HUES64 (cell line): ENCODE measurements around the gene OXTR.

Source experiments
- H3K27ac ChIP-seq: 2 replicates; pipeline ENCODE4 v1.7.0; 2013; ENCODE audit warnings: low read depth, low read length, inconsistent platforms
- H3K27me3 ChIP-seq: 2 replicates; pipeline ENCODE4 v1.6.1; 2013; ENCODE audit warnings: mild to moderate bottlenecking, low read length; ENCODE audit not compliant: insufficient read depth
- H3K36me3 ChIP-seq: 2 replicates; pipeline ENCODE4 v1.6.1; 2013; ENCODE audit warnings: mild to moderate bottlenecking, low read length; ENCODE audit not compliant: insufficient read depth
- H3K4me1 ChIP-seq: 2 replicates; pipeline ENCODE4 v1.6.1; 2013; ENCODE audit warnings: mild to moderate bottlenecking, low read length, moderate library complexity; ENCODE audit not compliant: insufficient read depth
- H3K4me3 ChIP-seq: 2 replicates; pipeline ENCODE4 v1.5.1; 2013; ENCODE audit warnings: mild to moderate bottlenecking, low read length, moderate library complexity
- H3K9ac ChIP-seq: 2 replicates; pipeline ENCODE4 v1.6.1; 2013; ENCODE audit warnings: mild to moderate bottlenecking, low read depth, low read length
- H3K9me3 ChIP-seq: 2 replicates; pipeline ENCODE4 v1.6.1; 2013; ENCODE audit warnings: low read depth, low read length; ENCODE audit not compliant: insufficient read depth
- WGBS: fragments of 150-250, 120-280 bp; methylation state at CpG from one replicate; pipeline ENCODE4 v1.1.7; 2013; ENCODE audit warnings: missing lambda C conversion rate; 5-methylcytosine and 5-hydroxymethylcytosine counted together

Gene OXTR

GRCh38 chr3:8757551-8758518, 11.6 kb downstream of the OXTR start:
- H3K9me3 ChIP-seq: no peaks in the 10 kb centered on the region
- no peaks in the 10 kb centered on the region for H3K36me3 ChIP-seq
- no peak overlapping the region for H3K9ac ChIP-seq
- H3K4me1 ChIP-seq: no peaks in the 10 kb centered on the region
- no peak overlapping the region for H3K27ac ChIP-seq
- 0 out of 2 replicates have a peak, but pooled peaks cover 4% of the 10 kb centered on the region for H3K27me3 ChIP-seq
- no peak overlapping the region for H3K4me3 ChIP-seq
- WGBS: 88% methylated on average over 24 of the region's 24 CpGs

GRCh38 chr3:8756671-8757070, 12.7 kb downstream of the OXTR start:
- WGBS: 81% methylated on average over 7 of the region's 7 CpGs
- Histone ChIP-seq H3K9ac (no peak overlapping the region), H3K27ac (no peak overlapping the region)

GRCh38 chr3:8755564-8756237, 13.7 kb downstream of the OXTR start:
- Histone ChIP-seq H3K36me3 (no peaks in the 10 kb centered on the region), H3K4me1 (no peaks in the 10 kb centered on the region), H3K27me3 (0 out of 2 replicates have a peak, but pooled peaks cover 4% of the 10 kb centered on the region), H3K27ac (no peak overlapping the region), H3K9ac (no peak overlapping the region), H3K9me3 (no peaks in the 10 kb centered on the region), H3K4me3 (no peak overlapping the region)
- 69% methylated on average over 6 of the region's 6 CpGs for WGBS

More at GRCh38 chr3:8756671-8757070, 12.7 kb downstream of the OXTR start:
- H3K4me1 ChIP-seq: no peaks in the 10 kb centered on the region
- no peaks in the 10 kb centered on the region for H3K36me3 ChIP-seq
- no peaks in the 10 kb centered on the region for H3K9me3 ChIP-seq
- H3K4me3 ChIP-seq: no peak overlapping the region
- H3K27me3 ChIP-seq: 0 out of 2 replicates have a peak, but pooled peaks cover 4% of the 10 kb centered on the region

GRCh38 chr3:8755097-8755496, 14.3 kb downstream of the OXTR start:
- Histone ChIP-seq H3K9ac (no peak overlapping the region), H3K9me3 (no peaks in the 10 kb centered on the region), H3K4me3 (no peak overlapping the region), H3K36me3 (no peaks in the 10 kb centered on the region), H3K27ac (no peak overlapping the region), H3K27me3 (0 out of 2 replicates have a peak, but pooled peaks cover 4% of the 10 kb centered on the region), H3K4me1 (no peaks in the 10 kb centered on the region)
- 67% methylated on average over 1 of the region's 3 CpGs for WGBS

GRCh38 chr3:8752832-8753231, 16.6 kb downstream of the OXTR start:
- no peak overlapping the region for H3K27ac ChIP-seq
- 90% methylated on average over 14 of the region's 14 CpGs for WGBS
- H3K9me3 ChIP-seq: no peaks in the 10 kb centered on the region
- no peaks in the 10 kb centered on the region for H3K4me1 ChIP-seq
- H3K36me3 ChIP-seq: no peaks in the 10 kb centered on the region
- no peak overlapping the region for H3K4me3 ChIP-seq
- no peak overlapping the region for H3K9ac ChIP-seq
- H3K27me3 ChIP-seq: peaks cover 1% of the 10 kb centered on the region; the same call in 1 of the 2 replicates

GRCh38 chr3:8749316-8749715, 20.1 kb downstream of the OXTR start:
- WGBS: 93% methylated on average over 3 of the region's 3 CpGs

GRCh38 chr3:8746780-8747345, 22.6 kb downstream of the OXTR start:
- Histone ChIP-seq H3K4me3 (no peak overlapping the region), H3K9ac (no peak overlapping the region), H3K27ac (no peak overlapping the region), H3K36me3 (no peaks in the 10 kb centered on the region), H3K27me3 (no peaks in the 10 kb centered on the region; the same call in 1 of the 2 replicates), H3K4me1 (peaks cover 22% of the 10 kb centered on the region), H3K9me3 (no peaks in the 10 kb centered on the region)
- WGBS: 89% methylated on average over 7 of the region's 7 CpGs

More at GRCh38 chr3:8749316-8749715, 20.1 kb downstream of the OXTR start:
- Histone ChIP-seq H3K9ac (no peak overlapping the region), H3K9me3 (no peaks in the 10 kb centered on the region), H3K27me3 (no peaks in the 10 kb centered on the region; the same call in 1 of the 2 replicates), H3K4me1 (no peaks in the 10 kb centered on the region), H3K27ac (no peak overlapping the region), H3K4me3 (no peak overlapping the region), H3K36me3 (no peaks in the 10 kb centered on the region)

- Histone ChIP-seq H3K36me3 (no peaks in the 10 kb centered on the region), H3K27ac (no peak overlapping the region), H3K4me3 (no peak overlapping the region), H3K4me1 (peaks cover 31% of the 10 kb centered on the region), H3K9me3 (no peaks in the 10 kb centered on the region), H3K27me3 (no peaks in the 10 kb centered on the region; the same call in 1 of the 2 replicates), H3K9ac (no peak overlapping the region)
- 93% methylated on average over 25 of the region's 25 CpGs for WGBS
Measured at GRCh38 chr3:8745619-8746370, 23.6 kb downstream of the OXTR start.

GRCh38 chr3:8743911-8744310, 25.5 kb downstream of the OXTR start:
- Histone ChIP-seq H3K27me3 (no peaks in the 10 kb centered on the region; the same call in 1 of the 2 replicates), H3K4me1 (peaks cover 32% of the 10 kb centered on the region), H3K9me3 (no peaks in the 10 kb centered on the region), H3K36me3 (no peaks in the 10 kb centered on the region), H3K9ac (no peak overlapping the region), H3K27ac (no peak overlapping the region), H3K4me3 (no peak overlapping the region)
- WGBS: 84% methylated on average over 3 of the region's 3 CpGs

- H3K27ac ChIP-seq: no peak overlapping the region
- peaks cover 32% of the 10 kb centered on the region for H3K4me1 ChIP-seq
Measured at GRCh38 chr3:8743021-8743601, 26.3 kb downstream of the OXTR start.

More at GRCh38 chr3:8743021-8743601, 26.3 kb downstream of the OXTR start:
- Histone ChIP-seq H3K9ac (no peak overlapping the region), H3K9me3 (no peaks in the 10 kb centered on the region), H3K36me3 (no peaks in the 10 kb centered on the region), H3K4me3 (no peak overlapping the region), H3K27me3 (no peaks in the 10 kb centered on the region; the same call in 1 of the 2 replicates)
- 76% methylated on average over 5 of the region's 6 CpGs for WGBS
